Cardiac muscle cell (in vitro differentiated cells and primary cell): ENCODE results near the gene KCNIP4. TPM values are rescaled to one million over a fixed set of nuclear protein-coding genes. Genes with fewer than 3 reads are reported as not detected.

ENCODE experiments used
- DNase-seq, 2 donors: peaks; one replicate each; pipeline versions ENCODE4 v3.0.0 to v3.0.0-alpha.2; 2010 to 2017; ENCODE audit warnings: low read depth in 1 of 2, low spot score in 1 of 2
- H3K27ac ChIP-seq: fragments of 200-600 bp; sonication (generic); 2 replicates; pipeline ENCODE4 v1.5.1; 2016
- H3K27me3 ChIP-seq: fragments of 200-600 bp; sonication (generic); 2 replicates; pipeline ENCODE4 v1.6.0; 2016; ENCODE audit warnings: control low read depth
- H3K36me3 ChIP-seq: fragments of 200-600 bp; sonication (generic); 2 replicates; pipeline ENCODE4 v1.5.1; 2016; ENCODE audit warnings: control low read depth
- H3K4me1 ChIP-seq: fragments of 200-600 bp; sonication (generic); 2 replicates; pipeline ENCODE4 v1.8.1; 2017; ENCODE audit warnings: low read depth, mild to moderate bottlenecking, mixed run types
- H3K4me3 ChIP-seq: fragments of 200-600 bp; sonication (generic); 2 replicates; pipeline ENCODE4 v1.5.1; 2016; ENCODE audit warnings: mild to moderate bottlenecking
- H3K9me3 ChIP-seq: fragments of 200-600 bp; sonication (generic); 2 replicates; pipeline ENCODE4 v1.5.1; 2017; ENCODE audit warnings: low read depth, mild to moderate bottlenecking, control low read depth
- polyA plus RNA-seq: library from polyadenylated mRNA; unstranded; fragments of >200 nt; fragmentation: Nextera tagmentation; extraction: Ambion mirVana; gene quantifications from 2 replicates; pipeline ENCODE4 v1.2.1, GENCODE V29; 2016
- total RNA-seq: library from RNA; depleted of rRNA; stranded (reverse); fragments of >200 nt; gene quantifications from 2 replicates; pipeline ENCODE4 v1.2.3, GENCODE V29; 2016
- TF ChIP-seq, protein P1 (sequence below): IDR thresholded peaks from 2 replicates; pipeline ENCODE4 v1.5.1; 2012; ENCODE audit warnings: low read depth, mild to moderate bottlenecking, low read length

The KCNIP4 gene
- total and polyA plus RNA-seq, 2 experiments from 2014 or later, result 14.5 to 15.9 TPM

- DNase-seq, result no peak
- Histone ChIP-seq H3K4me3 (no peak overlapping the region), H3K9me3 (no peaks in the 10 kb centered on the region), H3K27ac (no peak overlapping the region), H3K36me3 (peaks cover 13% of the 10 kb centered on the region), H3K4me1 (peaks cover 6% of the 10 kb centered on the region), H3K27me3 (no peaks in the 10 kb centered on the region)
- TF ChIP-seq, protein P1, sequence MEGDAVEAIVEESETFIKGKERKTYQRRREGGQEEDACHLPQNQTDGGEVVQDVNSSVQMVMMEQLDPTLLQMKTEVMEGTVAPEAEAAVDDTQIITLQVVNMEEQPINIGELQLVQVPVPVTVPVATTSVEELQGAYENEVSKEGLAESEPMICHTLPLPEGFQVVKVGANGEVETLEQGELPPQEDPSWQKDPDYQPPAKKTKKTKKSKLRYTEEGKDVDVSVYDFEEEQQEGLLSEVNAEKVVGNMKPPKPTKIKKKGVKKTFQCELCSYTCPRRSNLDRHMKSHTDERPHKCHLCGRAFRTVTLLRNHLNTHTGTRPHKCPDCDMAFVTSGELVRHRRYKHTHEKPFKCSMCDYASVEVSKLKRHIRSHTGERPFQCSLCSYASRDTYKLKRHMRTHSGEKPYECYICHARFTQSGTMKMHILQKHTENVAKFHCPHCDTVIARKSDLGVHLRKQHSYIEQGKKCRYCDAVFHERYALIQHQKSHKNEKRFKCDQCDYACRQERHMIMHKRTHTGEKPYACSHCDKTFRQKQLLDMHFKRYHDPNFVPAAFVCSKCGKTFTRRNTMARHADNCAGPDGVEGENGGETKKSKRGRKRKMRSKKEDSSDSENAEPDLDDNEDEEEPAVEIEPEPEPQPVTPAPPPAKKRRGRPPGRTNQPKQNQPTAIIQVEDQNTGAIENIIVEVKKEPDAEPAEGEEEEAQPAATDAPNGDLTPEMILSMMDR, result no peak
Measured at GRCh38 chr4:20711335-20711734, 1237.2 kb downstream of the KCNIP4 start.

DNA sequence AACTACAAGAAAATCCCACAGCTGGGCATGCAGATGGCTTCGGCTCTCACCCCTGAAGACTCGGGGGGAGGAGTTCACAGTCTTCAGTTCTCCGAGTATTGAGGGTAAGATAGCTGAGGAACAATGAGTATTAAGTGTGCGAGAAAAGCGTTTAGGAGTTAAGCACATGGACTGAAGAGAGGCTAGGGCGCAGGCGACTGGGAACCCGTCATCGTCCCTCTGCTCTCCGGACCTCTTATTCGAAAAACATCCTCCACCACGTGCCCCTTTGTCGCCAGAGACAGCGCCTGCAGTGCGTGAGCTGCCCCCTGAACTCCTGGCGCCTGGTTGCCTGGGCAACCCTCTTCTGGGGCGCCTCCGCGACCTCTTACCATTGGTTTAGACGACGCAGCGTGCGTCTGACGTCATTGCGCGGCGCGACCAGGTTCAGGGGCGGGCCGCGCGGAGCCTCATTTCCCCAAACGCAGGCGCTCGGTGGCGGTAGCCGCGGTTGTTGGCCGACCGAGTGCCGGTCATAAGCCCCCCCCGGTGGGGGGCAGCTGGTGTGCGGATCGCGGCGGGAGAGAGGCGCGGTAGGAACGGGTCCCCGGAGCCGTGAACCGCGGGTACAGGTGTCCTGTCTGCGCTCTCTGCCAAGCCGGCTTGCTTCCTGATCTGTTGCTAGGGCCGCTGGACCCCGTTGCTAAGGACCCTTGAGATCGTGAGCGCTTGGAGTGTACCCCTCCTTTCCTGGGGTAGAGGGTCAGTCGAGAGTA lies 1248.4 kb downstream of the KCNIP4 start, which contains the start of gene PACRGL:
Gene PACRGL (plus strand): TSS at position 452 of the 755 bp plus-strand sequence. CDS start 4,024 bp downstream, outside the sequence.
- H3K27me3 ChIP-seq, result no peaks in the 10 kb centered on the region
- DNase-seq, result peak; percentile 95 to 99
- H3K36me3 ChIP-seq, result peaks cover 9% of the 10 kb centered on the region
- no peaks in the 10 kb centered on the region for H3K9me3 ChIP-seq
- TF ChIP-seq, protein P1, result no peak
- H3K27ac ChIP-seq, result no peak within 1 kb of the TSS
- peaks cover 11% of the 10 kb centered on the region for H3K4me1 ChIP-seq
- H3K4me3 ChIP-seq, result peak within 1 kb of the TSS; percentile 96

DNA sequence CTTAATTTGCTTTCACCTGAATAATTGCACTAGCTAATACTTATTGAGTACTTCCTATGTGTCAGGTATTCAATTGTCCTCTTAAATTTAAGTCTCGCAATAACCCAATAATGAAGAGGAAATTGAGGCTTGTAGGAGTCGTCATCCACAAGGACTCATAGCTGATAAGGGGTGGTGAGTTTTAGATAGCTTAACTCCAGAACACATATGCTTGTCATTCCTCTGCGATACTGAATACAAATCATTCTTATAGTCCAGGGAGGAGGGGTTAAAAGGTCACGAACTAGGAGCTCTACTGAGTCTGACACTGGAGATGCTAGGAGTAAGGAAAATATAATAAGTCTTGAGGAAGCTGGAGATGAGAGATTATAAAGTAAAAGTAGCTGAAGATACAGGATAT lies 1249.8 kb downstream of the KCNIP4 start:
- Histone ChIP-seq H3K27ac (no peak overlapping the region), H3K36me3 (no peaks in the 10 kb centered on the region), H3K9me3 (no peaks in the 10 kb centered on the region), H3K4me3 (no peak overlapping the region), H3K4me1 (peaks cover 11% of the 10 kb centered on the region), H3K27me3 (no peaks in the 10 kb centered on the region)
- DNase-seq, result peak in 1 of 2 donors; percentile 29
- TF ChIP-seq, protein P1, result no peak

- DNase-seq, result peak in 1 of 2 donors; percentile 82
Measured at GRCh38 chr4:20698382-20698781, 1250.2 kb downstream of the KCNIP4 start.

GRCh38 chr4:20696815-20697214 lies 1251.8 kb downstream of the KCNIP4 start:
- no peak overlapping the region for H3K4me3 ChIP-seq
- TF ChIP-seq, protein P1, result no peak
- H3K27ac ChIP-seq, result no peak overlapping the region
- no peaks in the 10 kb centered on the region for H3K9me3 ChIP-seq
- no peaks in the 10 kb centered on the region for H3K36me3 ChIP-seq
- H3K27me3 ChIP-seq, result no peaks in the 10 kb centered on the region
- DNase-seq, result no peak
- H3K4me1 ChIP-seq, result peaks cover 11% of the 10 kb centered on the region

More at GRCh38 chr4:20698382-20698781, 1250.2 kb downstream of the KCNIP4 start:
- Histone ChIP-seq H3K27me3 (no peaks in the 10 kb centered on the region), H3K4me1 (peaks cover 11% of the 10 kb centered on the region), H3K9me3 (no peaks in the 10 kb centered on the region), H3K4me3 (no peak overlapping the region), H3K36me3 (no peaks in the 10 kb centered on the region), H3K27ac (no peak overlapping the region)
- TF ChIP-seq, protein P1, result peak; percentile 27
